Cardiac muscle cell (in vitro differentiated cells and primary cell): Measurements from ENCODE around the gene DCAF10. TPM values are rescaled to one million over a fixed set of nuclear protein-coding genes. Genes with fewer than 3 reads are reported as not detected.

ENCODE experiments used
- DNase-seq, 2 donors: peaks; one replicate each; pipeline versions ENCODE4 v3.0.0 to v3.0.0-alpha.2; 2010 to 2017; ENCODE audit warnings: low read depth in 1 of 2, low spot score in 1 of 2
- H3K27ac ChIP-seq: fragments of 200-600 bp; sonication (generic); 2 replicates; pipeline ENCODE4 v1.5.1; 2016
- H3K27me3 ChIP-seq: fragments of 200-600 bp; sonication (generic); 2 replicates; pipeline ENCODE4 v1.6.0; 2016; ENCODE audit warnings: control low read depth
- H3K36me3 ChIP-seq: fragments of 200-600 bp; sonication (generic); 2 replicates; pipeline ENCODE4 v1.5.1; 2016; ENCODE audit warnings: control low read depth
- H3K4me1 ChIP-seq: fragments of 200-600 bp; sonication (generic); 2 replicates; pipeline ENCODE4 v1.8.1; 2017; ENCODE audit warnings: low read depth, mild to moderate bottlenecking, mixed run types
- H3K4me3 ChIP-seq: fragments of 200-600 bp; sonication (generic); 2 replicates; pipeline ENCODE4 v1.5.1; 2016; ENCODE audit warnings: mild to moderate bottlenecking
- H3K9me3 ChIP-seq: fragments of 200-600 bp; sonication (generic); 2 replicates; pipeline ENCODE4 v1.5.1; 2017; ENCODE audit warnings: low read depth, mild to moderate bottlenecking, control low read depth
- CTCF ChIP-seq: IDR thresholded peaks from 2 replicates; pipeline ENCODE4 v1.5.1; 2012; ENCODE audit warnings: low read depth, mild to moderate bottlenecking, low read length
- polyA plus RNA-seq: library from polyadenylated mRNA; unstranded; fragments of >200 nt; fragmentation: Nextera tagmentation; extraction: Ambion mirVana; gene quantifications from 2 replicates; pipeline ENCODE4 v1.2.1, GENCODE V29; 2016
- total RNA-seq: library from RNA; depleted of rRNA; stranded (reverse); fragments of >200 nt; gene quantifications from 2 replicates; pipeline ENCODE4 v1.2.3, GENCODE V29; 2016

The DCAF10 gene
- total and polyA plus RNA-seq, 2 experiments from 2014 or later, result 22.9 to 23.1 TPM

- peaks cover 35% of the 10 kb centered on the region for H3K36me3 ChIP-seq
- H3K27me3 ChIP-seq, result no peaks in the 10 kb centered on the region
- TF ChIP-seq CTCF, result no peak
- no peaks in the 10 kb centered on the region for H3K9me3 ChIP-seq
- no peak overlapping the region for H3K27ac ChIP-seq
- H3K4me3 ChIP-seq, result no peak overlapping the region
- H3K4me1 ChIP-seq, result peaks cover 10% of the 10 kb centered on the region
- peak in 1 of 2 donors; percentile 30 for DNase-seq
Observed at GRCh38 chr9:37899041-37899440, 98.4 kb downstream of the DCAF10 start.

DNA sequence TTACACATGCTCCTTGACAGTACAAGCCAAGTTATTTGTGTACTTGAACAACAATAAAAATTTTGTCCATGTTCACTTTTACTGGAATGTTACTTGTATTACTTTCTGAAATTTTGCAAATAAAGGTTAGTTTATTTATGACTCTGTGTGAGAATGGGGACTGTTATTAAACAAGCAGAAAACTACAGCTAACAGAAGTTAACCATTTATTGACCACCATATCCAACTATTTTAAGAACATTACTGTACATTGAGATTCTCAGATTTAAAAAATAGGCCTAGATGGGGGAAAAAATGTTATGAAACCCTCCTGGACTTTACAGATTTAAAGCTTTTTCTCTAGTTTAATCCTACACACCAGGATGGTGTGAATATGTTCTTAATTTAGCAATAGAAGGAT is 101.5 kb downstream of the DCAF10 start:
- Histone ChIP-seq H3K27ac (no peak overlapping the region), H3K36me3 (peaks cover 12% of the 10 kb centered on the region), H3K4me3 (no peak overlapping the region), H3K27me3 (no peaks in the 10 kb centered on the region), H3K9me3 (no peaks in the 10 kb centered on the region), H3K4me1 (peaks cover 10% of the 10 kb centered on the region)
- no peak for TF ChIP-seq CTCF
- no peak for DNase-seq

DNA sequence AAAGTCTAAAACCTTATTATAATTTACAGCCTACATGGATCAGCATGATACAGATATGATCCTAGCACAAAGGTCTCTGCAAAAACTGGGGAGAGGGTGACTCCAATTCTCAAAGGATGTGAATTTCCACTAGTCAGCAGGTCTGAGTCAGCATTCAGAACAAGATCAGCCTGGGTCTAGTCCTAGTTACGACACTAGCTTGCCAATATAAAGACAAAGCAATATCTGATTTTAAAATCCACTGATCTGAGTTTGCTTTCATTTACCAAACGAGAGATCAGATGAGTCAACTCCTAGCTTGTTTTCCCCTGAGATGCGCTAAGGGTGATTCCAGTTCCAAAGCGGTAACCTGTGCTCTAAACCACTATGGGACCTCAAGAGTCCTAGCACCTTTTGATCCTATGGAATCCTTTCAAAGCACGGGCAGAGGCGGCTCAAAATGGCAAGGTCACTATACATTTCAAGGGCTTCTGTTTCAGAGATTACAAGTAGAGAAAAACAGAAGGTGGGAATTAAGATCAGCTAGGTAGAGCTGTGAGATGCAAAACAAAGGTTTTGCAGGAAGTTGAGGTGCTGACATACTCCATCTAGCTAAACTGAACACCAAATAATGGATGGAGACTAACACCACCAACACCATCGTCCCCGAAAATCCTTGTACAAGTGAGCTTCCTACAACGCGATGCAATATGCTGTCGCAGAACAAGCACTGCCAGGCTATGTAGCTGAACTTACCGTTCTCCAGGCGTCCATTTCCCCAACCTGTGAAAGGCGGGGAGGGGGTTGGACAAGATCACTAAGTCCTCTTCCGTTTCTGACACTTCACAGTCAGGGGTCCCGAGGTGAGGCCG is 102.4 kb downstream of the DCAF10 start:
- Histone ChIP-seq H3K27ac (peak overlapping the region; percentile 78), H3K27me3 (no peaks in the 10 kb centered on the region), H3K9me3 (no peaks in the 10 kb centered on the region), H3K4me1 (peaks cover 10% of the 10 kb centered on the region), H3K4me3 (peak overlapping the region; percentile 75), H3K36me3 (peaks cover 10% of the 10 kb centered on the region)
- TF ChIP-seq CTCF, result no peak
- DNase-seq, result peak in 1 of 2 donors; percentile 43

- Histone ChIP-seq H3K27ac (peak within 1 kb of the TSS; percentile 78), H3K9me3 (no peaks in the 10 kb centered on the region), H3K36me3 (peaks cover 6% of the 10 kb centered on the region), H3K4me3 (peak within 1 kb of the TSS; percentile 75), H3K27me3 (no peaks in the 10 kb centered on the region), H3K4me1 (peaks cover 16% of the 10 kb centered on the region)
- DNase-seq, result peak; percentile 92 to 95
- TF ChIP-seq CTCF, result peak; percentile 90
Observed at GRCh38 chr9:37903647-37904444, 103.2 kb downstream of the DCAF10 start, which contains the start of gene SLC25A51. Gene SLC25A51, minus strand, starts transcription at chr9:37904127. Its CDS starts 15,577 bp downstream, at chr9:37888550.

DNA sequence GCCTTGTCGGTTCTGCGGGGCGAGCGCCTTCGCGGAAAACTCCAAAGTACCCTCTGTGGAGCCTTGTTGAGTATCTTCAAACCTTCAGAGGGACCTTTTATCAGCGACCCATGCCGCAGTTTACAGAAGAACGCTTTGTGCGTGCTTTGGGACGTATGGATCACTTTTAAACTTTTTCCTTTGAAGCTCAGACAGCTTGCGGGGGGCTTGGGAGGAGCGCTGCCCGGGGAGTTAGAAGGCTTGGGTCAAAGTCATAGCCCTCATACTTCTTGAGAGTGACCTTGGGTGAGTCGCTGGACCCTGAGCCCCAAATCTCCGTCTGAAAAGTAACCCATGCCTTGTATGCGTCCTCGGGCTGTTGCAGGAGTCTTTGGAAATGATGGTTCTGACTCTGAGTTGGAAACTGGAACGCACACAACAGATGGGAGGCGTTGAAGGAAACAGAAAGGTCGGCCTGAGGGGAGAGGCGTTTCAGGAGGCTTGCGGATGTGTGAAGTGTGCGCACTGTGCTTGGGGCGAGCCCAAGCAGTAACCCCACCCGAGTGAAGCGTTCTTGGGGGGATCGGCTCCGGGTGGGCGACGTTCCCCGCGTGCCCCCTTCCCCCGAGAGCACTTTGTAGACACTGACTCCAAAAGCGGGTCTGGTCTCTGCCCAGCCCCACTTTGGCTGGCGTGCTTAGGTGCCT is 104.0 kb downstream of the DCAF10 start:
- no peak for TF ChIP-seq CTCF
- DNase-seq, result peak in 1 of 2 donors; percentile 66

More for the DNA sequence above, 104.0 kb downstream of the DCAF10 start:
- Histone ChIP-seq H3K27me3 (no peaks in the 10 kb centered on the region), H3K4me1 (peaks cover 16% of the 10 kb centered on the region), H3K4me3 (peak overlapping the region; percentile 75), H3K36me3 (no peaks in the 10 kb centered on the region), H3K9me3 (no peaks in the 10 kb centered on the region), H3K27ac (peak overlapping the region; percentile 78)
